Neuronal stem cell (in vitro differentiated cells): Measurements from ENCODE around the gene WRAP73.

ENCODE experiments used
- DNase-seq: peaks from one replicate; pipeline ENCODE4 v3.0.0-alpha.2; 2013; ENCODE audit warnings: low spot score
- H2AFZ ChIP-seq: one replicate; pipeline ENCODE4 v1.6.1; 2013; ENCODE audit warnings: mild to moderate bottlenecking, low read length, inconsistent platforms
- H2AK5ac ChIP-seq: 2 replicates; pipeline ENCODE4 v1.6.1; 2013; ENCODE audit warnings: low read depth, mild to moderate bottlenecking, inconsistent platforms, low read length, moderate library complexity, mixed read lengths
- H2BK120ac ChIP-seq: 2 replicates; pipeline ENCODE4 v1.6.1; 2013; ENCODE audit warnings: low read depth, mild to moderate bottlenecking, inconsistent platforms, low read length, moderate library complexity, mixed read lengths
- H2BK12ac ChIP-seq: one replicate; pipeline ENCODE4 v1.6.1; 2013; ENCODE audit warnings: low read length, inconsistent platforms
- H2BK15ac ChIP-seq: 2 replicates; pipeline ENCODE4 v1.6.1; 2013; ENCODE audit warnings: mild to moderate bottlenecking, low read length, inconsistent platforms, mixed read lengths
- H2BK5ac ChIP-seq: one replicate; pipeline ENCODE4 v1.6.1; 2013; ENCODE audit warnings: inconsistent platforms, mild to moderate bottlenecking, low read length, moderate library complexity
- H3K14ac ChIP-seq: one replicate; pipeline ENCODE4 v1.6.1; 2013; ENCODE audit warnings: low read length, inconsistent platforms
- H3K18ac ChIP-seq: 2 replicates; pipeline ENCODE4 v1.6.1; 2013; ENCODE audit warnings: low read length, inconsistent platforms
- H3K23ac ChIP-seq: 2 replicates; pipeline ENCODE4 v1.6.1; 2013; ENCODE audit warnings: low read depth, mild to moderate bottlenecking, mixed read lengths, low read length, inconsistent platforms; ENCODE audit not compliant: poor library complexity
- H3K27ac ChIP-seq: replicated peaks from 3 replicates; pipeline ENCODE4 v1.5.1; 2013; ENCODE audit warnings: low read length, inconsistent platforms
- H3K27me3 ChIP-seq, 3 experiments: 2 replicates each; pipeline ENCODE4 v1.6.1; 2013; ENCODE audit warnings: low read length in 3 of 3, mild to moderate bottlenecking in 2 of 3, inconsistent platforms in 1 of 3, low read depth in 1 of 3, mixed read lengths in 1 of 3, moderate library complexity in 1 of 3; ENCODE audit not compliant: control insufficient read depth in 3 of 3, insufficient read depth in 3 of 3
- H3K36me3 ChIP-seq, 2 donors: replicated peaks in 1 of 2; 2 replicates each; pipeline ENCODE4 v1.6.1; 2013; ENCODE audit warnings: low read length in 2 of 2; ENCODE audit not compliant: control insufficient read depth in 2 of 2, insufficient read depth in 2 of 2
- H3K4ac ChIP-seq: 2 replicates; pipeline ENCODE4 v1.6.1; 2013; ENCODE audit warnings: inconsistent platforms, mild to moderate bottlenecking, low read length, moderate library complexity
- H3K4me1 ChIP-seq, 2 donors: 1 replicate in 1 of 2; 2 replicates in 1 of 2; pipeline ENCODE4 v1.6.1; 2013; ENCODE audit warnings: low read length in 2 of 2, low read depth in 1 of 2; ENCODE audit not compliant: control insufficient read depth in 2 of 2, insufficient read depth in 1 of 2
- H3K4me2 ChIP-seq: one replicate; pipeline ENCODE4 v1.6.1; 2013; ENCODE audit warnings: mild to moderate bottlenecking, low read length, inconsistent platforms; ENCODE audit not compliant: insufficient read depth, poor library complexity, severe bottlenecking
- H3K4me3 ChIP-seq, 2 donors: 2 replicates each; pipeline ENCODE4 v1.5.1; 2013; ENCODE audit warnings: low read length in 2 of 2, mild to moderate bottlenecking in 2 of 2, inconsistent platforms in 1 of 2, moderate library complexity in 1 of 2
- H3K79me1 ChIP-seq: one replicate; pipeline ENCODE4 v1.6.1; 2013; ENCODE audit warnings: low read depth, mild to moderate bottlenecking, inconsistent platforms, low read length, moderate library complexity
- H3K9ac ChIP-seq: one replicate; pipeline ENCODE4 v1.6.1; 2013; ENCODE audit warnings: mild to moderate bottlenecking, low read depth, low read length, inconsistent platforms; ENCODE audit not compliant: poor library complexity
- H3K9me3 ChIP-seq, 2 donors: replicated peaks in 1 of 2; 2 replicates each; pipeline versions ENCODE3 to v1.6.1; 2013; ENCODE audit warnings: low read length in 2 of 2, mild to moderate bottlenecking in 2 of 2, inconsistent platforms in 1 of 2, low read depth in 1 of 2, mixed read lengths in 1 of 2, moderate library complexity in 1 of 2; ENCODE audit not compliant: control insufficient read depth in 2 of 2, insufficient read depth in 1 of 2
- H4K8ac ChIP-seq: one replicate; pipeline ENCODE4 v1.6.1; 2013; ENCODE audit warnings: low read depth, mild to moderate bottlenecking, inconsistent platforms, low read length, moderate library complexity
- H4K91ac ChIP-seq: one replicate; pipeline ENCODE4 v1.6.1; 2013; ENCODE audit warnings: low read length, low read depth, mild to moderate bottlenecking, inconsistent platforms; ENCODE audit not compliant: poor library complexity
- WGBS, 2 donors: extraction: QIAGEN DNeasy Blood & Tissue Kit; methylation state at CpG; one replicate each; pipeline ENCODE4 v1.1.7; 2013; ENCODE audit warnings: missing lambda C conversion rate in 2 of 2, mixed read lengths in 1 of 2; ENCODE audit not compliant: insufficient read length in 2 of 2, insufficient replicate concordance in 1 of 2; ENCODE audit errors: extremely low coverage in 2 of 2; 5-methylcytosine and 5-hydroxymethylcytosine counted together

The WRAP73 gene

GRCh38 chr1:3640121-3640837, 9.6 kb downstream of the WRAP73 start:
- Histone ChIP-seq H4K8ac (peak overlapping the region; percentile 55), H3K36me3 (peaks cover 18 to 61% of the 10 kb centered on the region in 2 donors), H2BK15ac (no peak overlapping the region), H3K4me2 (no peak overlapping the region), H2BK120ac (no peak overlapping the region), H3K9me3 (no peaks in the 10 kb centered on the region), H4K91ac (no peak overlapping the region), H3K14ac (no peak overlapping the region), H2BK5ac (no peak overlapping the region), H2AK5ac (no peak overlapping the region), H3K18ac (no peak overlapping the region), H2BK12ac (no peak overlapping the region), H3K4me1 (peaks cover 0 to 3% of the 10 kb centered on the region in 2 donors), H3K79me1 (no peaks in the 10 kb centered on the region), H3K4ac (no peak overlapping the region), H3K27me3 (no peaks in the 10 kb centered on the region), H3K27ac (no peak overlapping the region), H3K9ac (peak overlapping the region; percentile 35), H3K23ac (no peak overlapping the region), H3K4me3 (no peak overlapping the region), H2AFZ (no peak overlapping the region)
- no peak for DNase-seq
- WGBS, 2 donors, result no CpG with 5 or more reads among the region's 36 CpGs

DNA sequence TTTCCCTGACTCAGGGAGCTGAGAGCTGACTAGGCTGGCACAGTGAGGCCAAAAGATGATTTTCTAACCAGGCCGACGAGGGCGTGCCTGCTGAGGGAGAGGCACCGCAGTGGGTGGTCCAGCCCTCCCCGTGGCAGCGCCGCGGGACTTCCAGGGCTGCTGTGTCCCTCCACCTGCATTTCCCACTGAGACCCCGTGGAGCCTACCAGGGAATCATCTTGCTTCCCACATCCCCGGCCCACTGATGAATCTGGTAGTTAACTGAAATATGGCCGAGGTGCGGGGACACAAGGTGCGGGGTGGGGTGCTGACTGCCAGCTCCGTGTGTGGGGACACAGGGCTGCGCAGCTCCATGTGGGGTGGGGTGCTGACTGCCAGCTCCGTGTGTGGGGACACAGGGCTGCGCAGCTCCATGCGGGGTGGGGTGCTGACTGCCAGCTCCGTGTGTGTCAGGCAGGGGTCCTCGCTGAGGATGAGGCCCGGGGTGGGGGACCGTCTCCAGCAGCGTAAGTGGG, 10.4 kb downstream of the WRAP73 start:
- H3K36me3 ChIP-seq, result peaks cover 22 to 62% of the 10 kb centered on the region in 2 donors
- WGBS, 2 donors, result no CpG with 5 or more reads among the region's 23 CpGs

GRCh38 chr1:3638676-3639075, 11.2 kb downstream of the WRAP73 start:
- no peak overlapping the region for H3K18ac ChIP-seq
- no peak overlapping the region for H4K91ac ChIP-seq
- no peak overlapping the region for H2AFZ ChIP-seq
- no peak overlapping the region for H3K23ac ChIP-seq
- no peak overlapping the region for H3K4ac ChIP-seq
- no peak overlapping the region for H2AK5ac ChIP-seq
- H3K9ac ChIP-seq, result no peak overlapping the region
- H3K9me3 ChIP-seq, result no peaks in the 10 kb centered on the region
- H3K27ac ChIP-seq, result no peak overlapping the region
- peaks cover 22 to 68% of the 10 kb centered on the region in 2 donors for H3K36me3 ChIP-seq
- no CpG with 5 or more reads among the region's 15 CpGs for WGBS, 2 donors
- no peaks in the 10 kb centered on the region for H3K27me3 ChIP-seq
- peaks cover 0 to 3% of the 10 kb centered on the region in 2 donors for H3K4me1 ChIP-seq
- H3K14ac ChIP-seq, result no peak overlapping the region
- H4K8ac ChIP-seq, result no peak overlapping the region
- no peak overlapping the region for H2BK15ac ChIP-seq
- no peak overlapping the region for H3K4me3 ChIP-seq
- no peak overlapping the region for H3K4me2 ChIP-seq
- no peak for DNase-seq
- H2BK12ac ChIP-seq, result no peak overlapping the region
- no peak overlapping the region for H2BK120ac ChIP-seq
- H2BK5ac ChIP-seq, result no peak overlapping the region
- no peaks in the 10 kb centered on the region for H3K79me1 ChIP-seq

More for the DNA sequence above, 10.4 kb downstream of the WRAP73 start:
- H3K27ac ChIP-seq, result no peak overlapping the region
- no peak overlapping the region for H3K4ac ChIP-seq
- no peak overlapping the region for H2AFZ ChIP-seq
- peak overlapping the region; percentile 18 for H3K23ac ChIP-seq
- H3K9ac ChIP-seq, result peak overlapping the region; percentile 56
- H3K4me1 ChIP-seq, result peaks cover 0 to 3% of the 10 kb centered on the region in 2 donors
- H2BK120ac ChIP-seq, result no peak overlapping the region
- H3K4me2 ChIP-seq, result peak overlapping the region; percentile 3
- no peak overlapping the region for H4K8ac ChIP-seq
- no peak for DNase-seq
- no peaks in the 10 kb centered on the region for H3K79me1 ChIP-seq
- no peak overlapping the region for H3K4me3 ChIP-seq
- H2AK5ac ChIP-seq, result no peak overlapping the region
- H2BK15ac ChIP-seq, result no peak overlapping the region
- no peak overlapping the region for H4K91ac ChIP-seq
- H2BK12ac ChIP-seq, result peak overlapping the region; percentile 14
- no peak overlapping the region for H3K18ac ChIP-seq
- H2BK5ac ChIP-seq, result no peak overlapping the region
- no peaks in the 10 kb centered on the region for H3K9me3 ChIP-seq
- H3K27me3 ChIP-seq, result no peaks in the 10 kb centered on the region
- H3K14ac ChIP-seq, result no peak overlapping the region

DNA sequence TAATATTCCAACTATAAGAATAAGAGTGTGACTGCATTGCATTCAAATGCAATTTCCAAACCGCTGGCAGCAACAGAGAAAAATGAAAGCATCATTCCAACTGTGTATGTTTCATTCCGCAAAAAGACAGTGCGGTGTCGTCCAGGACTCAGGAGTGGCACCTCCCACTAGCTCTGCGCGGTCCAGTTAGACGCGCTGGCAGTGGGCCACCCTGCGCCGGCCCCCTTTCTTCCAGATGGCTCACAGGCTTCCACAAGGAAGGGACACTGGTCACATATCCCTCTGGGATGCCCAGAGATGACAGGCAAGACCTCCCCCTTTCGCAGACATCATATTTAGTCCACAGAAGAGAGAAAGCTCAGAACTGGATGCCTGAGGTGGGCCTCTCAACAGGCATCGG, 11.9 kb downstream of the WRAP73 start:
- Histone ChIP-seq H3K27ac (no peak overlapping the region), H3K27me3 (no peaks in the 10 kb centered on the region), H2BK120ac (no peak overlapping the region), H3K4me3 (no peak overlapping the region), H3K18ac (no peak overlapping the region), H3K36me3 (peaks cover 21 to 73% of the 10 kb centered on the region in 2 donors), H3K23ac (no peak overlapping the region), H4K8ac (no peak overlapping the region), H4K91ac (no peak overlapping the region), H3K14ac (no peak overlapping the region), H3K9me3 (no peaks in the 10 kb centered on the region), H2BK12ac (no peak overlapping the region), H3K9ac (no peak overlapping the region), H3K4me2 (no peak overlapping the region), H3K79me1 (no peaks in the 10 kb centered on the region), H2AK5ac (no peak overlapping the region), H2AFZ (no peak overlapping the region), H2BK15ac (no peak overlapping the region), H2BK5ac (no peak overlapping the region), H3K4me1 (no peaks in the 10 kb centered on the region), H3K4ac (no peak overlapping the region)
- no CpG with 5 or more reads among the region's 12 CpGs for WGBS, 2 donors
- DNase-seq, result no peak
